RPMI8226 (cell line): Measurements from ENCODE around the gene MAN1A1.
"Not testable (repeated sequence)": the region's sequence is repeated elsewhere in the genome, so short reads cannot be mapped to it uniquely, and the experiment has no call there.

Experiments used
- DNase-seq: peaks from one replicate; pipeline ENCODE4 v3.0.0-alpha.2; 2015

Gene MAN1A1

GRCh38 chr6:119349361-119350201 lies at the start of gene MAN1A1:
TSS of gene MAN1A1 (minus strand) at chr6:119349761. CDS start at chr6:119349065, 696 bp downstream.
- DNase-seq, result peak; percentile 90

GRCh38 chr6:119395192-119395591 lies 45.6 kb upstream of the MAN1A1 start:
- peak; percentile 21 for DNase-seq

GRCh38 chr6:119390247-119390793 lies 40.8 kb upstream of the MAN1A1 start:
- no peak for DNase-seq

GRCh38 chr6:119385994-119386393 lies 36.4 kb upstream of the MAN1A1 start:
- DNase-seq, result no peak

- DNase-seq, result no peak
Observed at GRCh38 chr6:119384444-119384843, 34.9 kb upstream of the MAN1A1 start.

- no peak for DNase-seq
Observed at GRCh38 chr6:119379809-119380208, 30.2 kb upstream of the MAN1A1 start.

- DNase-seq, result not testable (repeated sequence)
Observed at GRCh38 chr6:119377043-119377442, 27.5 kb upstream of the MAN1A1 start.

- DNase-seq, result no peak
Observed at GRCh38 chr6:119370080-119370479, 20.5 kb upstream of the MAN1A1 start.

- no peak for DNase-seq
Observed at GRCh38 chr6:119368921-119369320, 19.4 kb upstream of the MAN1A1 start.

GRCh38 chr6:119361209-119361608 lies 11.6 kb upstream of the MAN1A1 start:
- DNase-seq, result no peak

- no peak for DNase-seq
Observed at GRCh38 chr6:119360262-119360915, 10.8 kb upstream of the MAN1A1 start.

GRCh38 chr6:119355890-119356289 lies 6.3 kb upstream of the MAN1A1 start:
- DNase-seq, result no peak

GRCh38 chr6:119355157-119355556 lies 5.6 kb upstream of the MAN1A1 start:
- DNase-seq, result no peak

- no peak for DNase-seq
Observed at GRCh38 chr6:119353696-119354095, 4.1 kb upstream of the MAN1A1 start.

GRCh38 chr6:119352001-119352400 lies 2.4 kb upstream of the MAN1A1 start:
- no peak for DNase-seq

GRCh38 chr6:119350952-119351372 lies 1.4 kb upstream of the MAN1A1 start:
- peak; percentile 41 for DNase-seq

GRCh38 chr6:119350202-119350951 lies 816 bp upstream of the MAN1A1 start:
- DNase-seq, result peak; percentile 44

GRCh38 chr6:119348748-119349360 lies 707 bp downstream of the MAN1A1 start:
- DNase-seq, result no peak

- no peak for DNase-seq
Observed at GRCh38 chr6:119348096-119348747, 1.3 kb downstream of the MAN1A1 start.

GRCh38 chr6:119347466-119348095 lies 2.0 kb downstream of the MAN1A1 start:
- peak; percentile 84 for DNase-seq

- no peak for DNase-seq
Observed at GRCh38 chr6:119346936-119347335, 2.6 kb downstream of the MAN1A1 start.

- DNase-seq, result no peak
Observed at GRCh38 chr6:119346450-119346849, 3.1 kb downstream of the MAN1A1 start.
